ENCODE results near the gene ALOX15.

GRCh38 chr17:4657678-4658077 lies 16.2 kb upstream of the ALOX15 start:
- TF ChIP-seq POLR2AphosphoS5 (IDR thresholded peaks at IDR 0.05; ENCODE audit: borderline replicate concordance, low read depth, low read length) = no peak
- TF ChIP-seq EZH2 (IDR thresholded peaks at IDR 0.05) = no peak

All from SK-N-MC (cell line).